GM21381 (cell line): ENCODE results near the gene TWIST1.
A peak's percentile ranks its signal among the peaks of the same experiment; 100 is the strongest.

Experiments used
- ATAC-seq: cut with Tn5 transposase; IDR thresholded peaks from one replicate; pipeline ENCODE4 v1.9.1; 2021; ENCODE audit warnings: mild to moderate bottlenecking, moderate library complexity; ENCODE audit not compliant: unreplicated experiment

TWIST1 gene

DNA sequence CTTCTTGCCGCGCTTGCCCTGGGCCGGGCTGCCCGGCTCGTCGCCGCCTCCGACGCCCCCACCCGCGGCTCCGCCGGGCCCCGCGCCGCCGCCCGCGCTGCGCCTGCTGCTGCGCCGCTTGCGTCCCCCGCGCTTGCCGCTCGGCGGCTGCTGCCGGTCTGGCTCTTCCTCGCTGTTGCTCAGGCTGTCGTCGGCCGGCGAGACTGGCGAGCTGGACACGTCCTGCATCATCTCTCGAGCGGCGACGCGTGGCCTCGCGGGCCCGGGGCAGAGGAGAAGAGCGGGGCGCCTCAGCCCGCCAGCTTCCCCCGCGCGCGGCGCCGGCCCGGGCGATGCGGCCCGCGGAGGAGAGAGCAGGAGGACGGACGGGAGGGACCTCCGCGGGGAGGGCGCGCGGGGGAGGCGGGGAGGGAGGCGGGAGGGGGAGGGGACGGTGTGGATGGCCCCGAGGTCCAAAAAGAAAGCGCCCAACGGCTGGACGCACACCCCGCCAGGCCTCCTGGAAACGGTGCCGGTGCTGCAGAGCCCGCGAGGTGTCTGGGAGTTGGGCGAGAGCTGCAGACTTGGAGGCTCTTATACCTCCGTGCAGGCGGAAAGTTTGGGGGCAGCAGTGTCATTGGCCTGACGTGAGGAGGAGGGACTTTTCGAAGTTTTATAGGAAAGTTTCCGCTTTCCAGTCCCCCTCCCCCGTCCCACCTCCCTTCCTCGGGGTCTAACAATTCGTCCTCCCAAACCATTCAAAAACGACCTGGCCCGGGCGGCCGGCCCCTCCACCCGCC, at the start of gene TWIST1:
TSS of gene TWIST1 (minus strand) at position 546 of the 779 bp plus-strand sequence. CDS start at position 231, 315 bp downstream.
- ATAC-seq, result peak; percentile 44

DNA sequence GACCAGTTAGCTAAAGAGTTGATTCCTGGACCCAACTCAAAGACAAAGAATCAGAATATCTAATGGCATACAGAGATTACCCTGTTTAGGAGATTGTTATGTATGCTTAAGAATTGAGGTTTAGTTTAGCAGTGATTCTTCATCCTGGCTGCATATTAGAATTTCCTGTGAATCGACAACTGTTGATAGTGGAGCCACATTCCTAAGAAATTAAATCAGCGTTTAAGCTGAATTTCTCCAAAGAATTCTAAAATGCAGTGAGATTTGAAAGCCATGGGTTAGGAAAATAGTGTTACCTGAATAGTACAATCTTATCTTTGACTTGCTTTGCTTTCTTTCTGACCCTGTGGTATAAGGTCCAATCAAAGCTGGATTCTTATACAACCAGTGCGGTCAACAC, 44.2 kb upstream of the TWIST1 start:
- ATAC-seq, result no peak

DNA sequence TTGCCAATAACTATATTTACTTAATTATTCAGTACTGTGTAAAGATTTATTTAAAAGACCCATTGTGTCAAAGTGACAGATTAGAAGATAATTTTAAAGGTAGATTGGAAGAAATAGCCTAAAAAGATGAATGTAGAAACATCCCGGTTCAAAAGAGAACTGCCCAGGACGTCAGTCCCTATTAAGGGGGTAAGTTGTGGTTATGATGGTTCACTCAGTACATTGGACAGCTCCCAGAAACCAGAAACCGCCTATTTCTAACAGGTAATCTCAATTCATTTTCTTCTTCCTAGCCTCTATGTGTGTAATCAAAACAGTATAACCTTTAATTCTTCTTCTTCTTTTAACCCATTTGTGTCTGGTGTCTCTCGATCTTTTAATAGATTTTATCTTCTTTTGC, 29.3 kb upstream of the TWIST1 start:
- ATAC-seq, result no peak

DNA sequence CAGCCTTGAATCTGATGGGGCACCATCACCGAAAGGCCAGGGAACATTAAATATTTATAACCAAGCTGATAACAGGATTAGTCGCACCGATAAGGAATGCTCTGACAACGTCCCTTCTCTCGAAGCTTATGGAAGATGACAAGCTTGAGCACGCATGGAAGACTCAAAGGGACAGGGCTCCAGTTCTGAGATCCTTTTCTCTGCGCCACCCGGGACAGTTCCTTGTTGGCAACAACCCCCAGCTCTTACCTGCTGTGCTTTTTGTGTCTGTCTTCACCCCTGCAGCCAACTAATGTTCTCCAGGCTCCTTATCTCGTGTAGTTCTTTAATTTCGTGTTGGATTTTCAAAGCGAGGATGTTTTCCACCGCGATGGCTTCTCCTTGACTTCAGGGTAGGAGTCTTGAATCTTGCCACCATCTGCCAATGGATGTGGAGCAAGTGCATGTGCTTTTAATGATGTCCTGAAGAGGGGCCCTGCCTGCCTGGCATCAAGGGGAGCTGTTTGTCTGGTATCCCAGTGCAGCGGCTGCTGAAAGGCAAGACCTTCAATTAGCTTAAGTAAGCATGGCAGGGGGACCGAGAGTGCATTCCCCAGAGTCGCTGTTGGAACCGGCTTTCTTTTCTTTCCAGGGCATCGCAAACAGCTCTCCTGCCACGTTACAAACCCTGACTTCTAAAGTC, 28.1 kb upstream of the TWIST1 start:
- ATAC-seq, result no peak

DNA sequence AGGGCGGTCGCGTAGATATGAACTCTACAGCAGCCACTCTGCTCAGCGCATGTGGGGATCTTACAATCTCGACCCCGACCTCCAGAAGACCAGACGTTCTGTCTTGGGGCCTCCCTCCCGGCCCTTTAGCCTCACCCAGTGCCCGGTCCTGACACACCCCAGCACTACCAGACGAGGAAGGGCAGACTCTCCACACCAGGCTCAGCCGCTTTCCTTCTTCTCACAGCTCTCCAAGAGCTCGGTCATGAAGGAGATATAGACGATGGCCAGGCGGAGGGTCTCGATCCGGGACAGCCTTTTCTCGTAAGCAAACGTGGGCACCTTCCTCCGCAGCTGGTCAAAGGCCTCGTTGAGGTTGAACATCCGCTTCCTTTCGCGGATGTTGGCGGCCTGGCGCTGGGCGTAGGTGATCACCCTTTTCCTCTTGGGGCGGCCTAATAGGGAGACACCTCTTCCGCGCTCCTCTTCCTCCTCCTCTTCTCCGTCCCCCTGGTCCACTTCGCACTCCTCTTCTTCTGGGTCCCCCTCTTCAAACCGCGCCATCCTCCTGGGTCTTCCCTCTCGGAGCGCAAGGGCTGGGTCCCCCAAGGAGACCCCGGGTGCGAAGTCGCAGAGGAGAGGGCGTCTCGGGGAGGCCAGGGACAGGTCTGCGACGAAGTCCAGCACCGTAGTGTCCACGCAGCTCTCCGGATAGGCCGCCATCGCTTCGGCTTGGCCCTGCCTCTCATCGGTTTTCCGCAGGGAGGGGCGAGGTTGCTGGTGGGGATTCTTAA, 27.4 kb upstream of the TWIST1 start, which contains the start of gene FERD3L:
TSS of gene FERD3L (minus strand) at position 761 of the 773 bp plus-strand sequence. CDS start at position 702, 59 bp downstream.
- no peak for ATAC-seq

DNA sequence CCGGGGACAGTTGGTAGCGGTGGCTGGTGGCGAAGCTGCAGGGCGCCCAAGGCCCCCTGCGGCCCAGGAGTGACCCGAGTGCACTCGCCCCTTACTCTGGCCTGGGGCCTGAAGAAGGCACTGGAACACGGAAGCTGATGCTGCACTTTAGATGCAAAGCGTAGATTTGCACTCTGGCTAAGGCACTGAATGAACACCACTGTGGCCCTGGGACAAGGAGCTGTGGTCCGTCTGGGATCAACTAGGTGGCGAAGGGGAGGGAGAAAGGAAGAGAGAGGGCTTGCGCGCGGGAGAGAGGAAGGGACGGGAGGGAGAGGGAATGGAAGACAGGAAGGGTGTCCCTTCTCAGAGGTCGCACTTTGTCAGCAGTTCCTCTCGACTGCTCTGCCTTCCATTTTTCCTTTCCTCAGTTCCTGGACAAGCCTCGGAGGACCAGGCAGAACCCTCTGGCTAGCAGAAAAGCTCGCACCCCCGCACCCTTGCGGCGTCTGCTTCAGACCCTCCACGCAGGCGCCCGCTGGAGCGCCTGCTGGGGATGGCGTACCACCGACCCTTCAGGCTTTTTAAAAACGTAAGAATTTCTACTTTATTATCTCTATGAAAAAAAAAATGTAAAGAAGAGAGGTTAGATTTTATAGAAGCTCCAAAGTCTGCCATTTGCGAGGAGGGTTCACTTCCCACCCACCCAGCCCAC, 26.6 kb upstream of the TWIST1 start:
- no peak for ATAC-seq

DNA sequence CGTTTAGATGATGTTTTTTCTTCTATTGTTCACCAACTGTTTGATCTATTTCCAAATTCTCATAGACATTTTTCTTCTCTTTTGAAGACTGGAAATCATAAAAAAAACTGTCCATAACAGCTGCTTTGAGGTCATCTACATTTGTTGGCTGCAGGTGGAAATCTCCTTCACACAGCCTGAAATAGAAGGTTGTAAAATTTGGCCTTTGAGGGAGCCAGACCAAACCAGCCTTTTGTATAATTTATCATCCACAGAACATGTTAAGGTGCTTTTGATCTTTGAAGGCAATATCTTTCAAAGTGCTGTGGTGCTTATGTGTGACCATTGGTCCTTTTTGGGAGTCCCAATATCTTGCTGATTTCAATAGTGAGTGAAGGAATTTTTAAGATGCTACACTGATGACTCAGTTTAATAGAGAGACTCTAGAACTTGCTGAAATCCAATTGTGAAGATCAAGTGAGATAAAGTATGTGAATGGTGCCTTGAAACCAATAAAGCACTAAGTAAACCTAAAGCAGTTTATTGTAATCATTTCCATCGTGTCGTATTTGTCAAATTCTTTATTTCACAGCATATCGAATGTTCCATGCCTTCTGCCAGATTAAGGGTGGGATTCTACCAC, 22.4 kb upstream of the TWIST1 start:
- no peak for ATAC-seq

DNA sequence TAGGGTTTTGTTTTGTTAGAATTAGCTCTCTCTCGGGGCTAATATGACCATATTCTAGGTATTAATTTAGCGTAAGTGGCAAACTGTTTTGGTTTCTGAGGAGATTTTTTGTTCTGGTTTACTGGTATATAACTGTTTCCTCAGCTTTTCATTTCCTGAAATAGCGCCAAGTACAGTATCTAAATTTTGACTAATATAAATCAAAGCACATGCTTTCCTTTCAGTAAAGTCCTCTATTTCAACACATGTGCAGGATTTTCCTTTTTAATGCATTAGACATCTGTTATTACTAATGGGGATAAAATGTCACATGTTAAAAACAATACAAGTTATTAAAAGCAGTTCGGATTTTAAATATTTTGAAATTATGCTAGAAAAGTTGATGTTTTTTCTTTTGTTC, 16.4 kb upstream of the TWIST1 start:
- ATAC-seq, result no peak

DNA sequence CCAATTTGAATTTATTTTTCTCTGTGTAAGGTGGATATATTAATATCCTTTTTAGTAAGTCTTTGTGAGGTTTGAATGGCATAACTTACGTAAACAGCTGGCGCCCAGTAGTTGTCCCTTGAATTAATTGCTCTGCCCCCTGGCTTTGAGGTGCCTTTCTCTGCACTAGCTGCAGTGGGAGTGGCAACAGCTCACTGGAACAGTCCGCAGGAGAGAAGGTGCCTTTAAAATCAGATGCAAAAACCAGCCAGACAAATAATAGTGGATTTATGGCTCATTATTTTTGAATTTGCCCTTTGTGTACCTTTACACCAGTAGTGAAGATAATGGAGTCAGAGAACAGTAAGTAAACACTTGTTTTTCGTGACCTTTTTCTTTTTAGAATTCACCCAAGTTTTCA, 16.0 kb upstream of the TWIST1 start:
- ATAC-seq, result no peak

DNA sequence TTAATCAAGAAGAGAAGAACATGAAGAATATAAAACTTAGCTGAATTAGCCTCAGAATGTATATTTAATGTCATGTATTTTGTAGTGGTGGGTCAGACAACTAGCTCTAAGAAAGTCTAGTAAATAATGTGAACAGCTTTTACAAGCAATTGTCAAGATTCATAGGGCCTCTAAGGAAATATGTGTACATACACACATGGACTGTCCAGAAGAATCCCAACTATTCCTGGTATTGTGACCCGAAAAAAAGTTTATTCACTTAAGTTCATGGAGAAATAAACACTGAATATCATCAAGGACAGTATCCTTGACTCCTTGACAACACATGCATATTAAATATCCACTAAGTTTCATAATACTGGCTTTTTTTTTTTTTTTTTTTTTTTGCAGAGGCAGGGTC, 11.4 kb upstream of the TWIST1 start:
- ATAC-seq, result no peak

DNA sequence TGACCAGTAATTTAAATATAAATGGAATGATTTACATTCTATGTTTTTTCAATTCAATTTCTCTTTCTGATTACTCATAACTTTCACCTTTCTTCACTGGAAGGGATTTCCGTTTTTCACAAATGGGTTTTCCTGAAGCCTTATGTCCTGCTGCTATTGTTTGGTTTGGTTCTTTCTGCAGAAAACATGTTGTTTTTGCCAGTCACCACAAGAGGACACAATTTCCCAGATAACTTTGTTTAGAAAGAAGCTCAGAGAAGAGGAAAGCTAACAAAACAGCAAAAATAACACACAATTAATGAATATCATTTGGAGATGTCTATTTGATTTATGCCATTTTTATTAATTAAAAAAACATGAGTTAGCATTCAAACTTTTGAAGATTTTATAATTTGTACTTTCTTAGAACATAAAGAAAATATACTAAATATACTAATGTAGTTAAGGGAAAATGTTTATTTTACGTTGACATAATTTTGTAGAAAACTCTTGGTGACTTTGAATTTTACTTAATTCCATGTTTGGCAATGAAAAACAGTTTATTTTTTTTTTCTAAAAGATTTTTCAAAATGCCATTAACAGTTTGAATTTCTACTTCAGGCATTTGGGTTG, 4.6 kb upstream of the TWIST1 start:
- no peak for ATAC-seq

DNA sequence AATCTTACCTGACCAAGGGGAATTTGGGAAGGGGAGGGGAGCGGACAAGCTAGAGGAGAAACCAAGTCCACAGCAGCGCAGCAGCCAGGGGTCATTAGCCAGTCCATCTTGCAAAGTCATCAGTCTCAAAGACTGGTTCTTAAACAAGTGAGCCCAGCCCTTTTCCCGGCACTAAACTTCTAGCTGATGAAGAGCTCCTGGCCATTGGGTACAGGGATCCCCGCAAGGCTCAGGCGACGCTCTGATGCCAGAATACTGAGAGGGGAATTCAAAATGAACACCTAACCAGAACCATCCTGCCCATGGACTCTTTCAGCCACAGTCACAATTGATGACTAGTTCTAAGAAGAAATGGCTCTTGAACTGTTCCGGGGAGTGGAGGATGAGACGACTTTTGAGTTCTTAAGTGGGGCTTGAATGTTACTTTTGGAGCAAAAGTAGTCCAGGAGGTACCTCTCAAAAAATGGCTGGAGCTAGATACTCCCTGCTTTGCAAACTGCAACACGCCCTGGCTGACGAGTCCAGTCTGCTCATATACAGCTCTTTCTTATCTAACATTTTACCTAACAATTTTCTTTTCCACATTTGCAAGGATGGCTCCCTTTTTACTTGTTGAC, 2.5 kb upstream of the TWIST1 start:
- ATAC-seq, result no peak

DNA sequence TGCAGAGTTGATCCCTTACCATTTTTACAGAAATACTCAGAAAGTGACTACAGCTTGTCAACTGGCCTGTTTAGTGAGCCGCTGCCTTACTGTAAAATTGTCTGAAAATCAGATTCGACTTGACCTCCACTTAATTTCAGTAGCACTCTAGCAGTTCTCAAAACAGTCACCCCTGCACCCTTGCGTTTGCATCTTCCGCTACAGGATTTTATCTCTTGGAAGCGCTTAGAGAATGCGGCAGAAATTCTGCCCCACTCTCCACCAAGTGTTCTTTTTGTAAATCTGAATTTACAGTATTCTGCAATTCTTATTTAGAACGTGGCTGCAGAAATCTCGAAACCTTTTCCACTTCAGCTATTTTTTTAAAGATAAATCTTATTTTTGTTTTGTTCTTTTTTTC, 1.9 kb upstream of the TWIST1 start:
- ATAC-seq, result no peak

DNA sequence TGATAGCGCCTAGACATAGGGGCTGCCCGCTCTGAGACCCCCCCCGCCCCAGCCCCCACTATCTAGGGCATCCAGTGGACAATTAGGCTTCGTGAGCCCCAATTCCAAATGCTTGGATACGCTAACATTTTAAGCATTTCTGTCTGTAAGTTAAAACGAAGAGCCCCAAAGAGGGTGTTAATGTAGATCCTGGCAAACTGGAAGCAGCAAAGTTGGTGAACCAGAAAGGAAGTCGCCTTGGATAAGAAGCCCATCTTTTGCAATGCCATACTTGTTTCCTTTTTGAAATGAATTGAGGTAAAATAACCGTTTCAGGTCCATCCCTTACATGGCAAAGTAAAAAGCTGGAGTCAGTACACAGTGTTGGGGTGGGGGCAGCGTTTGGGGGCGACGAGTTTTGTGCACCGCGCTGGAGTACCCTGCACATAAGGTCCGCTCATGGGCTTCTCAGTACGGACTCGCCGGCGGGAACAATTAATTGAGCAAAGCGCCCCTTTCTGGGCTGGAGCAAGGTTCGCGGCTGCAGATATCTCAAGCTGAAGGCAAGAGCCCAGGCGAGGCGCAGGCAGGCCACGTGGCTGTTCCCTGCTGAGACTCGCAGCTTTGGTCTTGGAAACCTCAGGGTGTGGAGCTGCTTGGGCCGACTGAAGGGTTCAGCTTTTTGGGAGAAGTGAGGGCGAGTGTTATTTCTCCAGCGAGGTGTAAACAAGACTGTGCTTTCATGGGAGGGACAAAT, 1.4 kb upstream of the TWIST1 start:
- no peak for ATAC-seq

DNA sequence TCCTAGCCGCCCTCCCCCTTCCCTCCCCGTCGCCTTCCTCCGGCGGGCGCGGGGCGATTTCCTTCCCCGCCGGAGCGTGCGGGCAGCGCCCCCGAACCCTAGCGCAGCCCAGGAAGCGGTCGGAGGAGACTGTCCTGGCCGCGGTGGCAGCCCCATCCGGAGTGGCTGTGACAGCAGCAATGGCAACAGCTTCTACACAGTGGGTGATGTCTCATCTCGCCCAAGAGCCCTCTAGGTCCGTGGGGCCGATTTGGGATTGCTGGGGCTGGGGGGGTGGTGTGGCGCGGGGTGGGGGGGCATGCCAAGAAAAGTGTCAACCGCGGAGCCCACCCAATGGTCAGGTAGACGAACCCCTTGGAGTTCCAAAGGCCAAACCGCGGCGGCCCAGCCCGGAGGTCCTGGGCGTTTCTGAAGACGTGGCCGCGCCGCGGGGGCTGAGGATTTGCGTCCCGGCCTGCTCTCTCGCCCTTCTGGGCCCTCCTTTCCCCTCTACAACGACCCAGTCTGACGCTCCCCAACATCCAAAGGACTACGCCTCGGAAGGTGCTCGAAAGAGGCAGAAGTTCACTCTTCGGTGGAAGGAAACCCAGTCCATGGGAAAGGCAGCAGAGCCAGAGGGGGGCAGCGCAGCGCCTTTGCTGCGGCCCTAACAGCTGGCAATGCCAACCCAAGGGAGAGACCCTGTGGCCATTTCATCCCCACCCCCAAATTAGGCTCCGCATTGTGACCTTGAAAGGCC, 603 bp upstream of the TWIST1 start:
- ATAC-seq, result no peak

DNA sequence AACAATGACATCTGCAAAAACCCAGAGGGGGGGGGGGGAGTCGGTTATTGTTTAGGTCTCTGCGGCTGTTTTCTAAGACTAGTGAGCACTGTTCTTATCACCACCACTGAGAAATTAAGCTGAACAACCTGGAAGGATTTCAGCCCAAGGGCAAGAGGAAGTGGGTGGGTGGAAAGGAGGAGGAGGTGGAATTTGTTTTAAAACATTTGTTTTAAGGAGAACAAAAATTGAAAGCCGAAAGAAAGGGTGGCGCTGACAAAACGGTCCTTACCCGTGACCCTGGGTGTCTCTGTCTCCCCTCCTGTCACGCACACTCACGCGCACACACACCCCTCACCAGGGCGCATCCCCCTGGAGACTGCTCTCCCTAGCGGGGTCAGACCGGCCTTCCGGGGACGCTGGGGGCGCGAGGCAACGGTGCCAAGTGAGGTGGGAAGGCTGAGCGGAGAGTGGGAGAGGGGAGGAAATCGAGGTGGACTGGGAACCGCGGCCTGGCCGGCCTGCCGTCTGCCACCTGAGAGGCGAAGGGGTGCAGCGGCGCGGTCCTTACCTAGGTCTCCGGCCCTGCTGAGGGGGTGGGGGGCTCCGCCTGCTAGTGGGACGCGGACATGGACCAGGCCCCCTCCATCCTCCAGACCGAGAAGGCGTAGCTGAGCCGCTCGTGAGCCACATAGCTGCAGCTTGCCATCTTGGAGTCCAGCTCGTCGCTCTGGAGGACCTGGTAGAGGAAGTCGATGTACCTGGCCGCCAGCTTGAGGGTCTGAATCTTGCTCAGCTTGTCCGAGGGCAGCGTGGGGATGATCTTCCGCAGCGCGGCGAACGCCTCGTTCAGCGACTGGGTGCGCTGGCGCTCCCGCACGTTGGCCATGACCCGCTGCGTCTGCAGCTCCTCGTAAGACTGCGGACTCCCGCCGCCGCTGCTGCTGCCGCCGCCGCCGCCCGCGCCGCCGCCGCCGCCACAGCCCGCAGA, 1.0 kb downstream of the TWIST1 start:
- no peak for ATAC-seq

DNA sequence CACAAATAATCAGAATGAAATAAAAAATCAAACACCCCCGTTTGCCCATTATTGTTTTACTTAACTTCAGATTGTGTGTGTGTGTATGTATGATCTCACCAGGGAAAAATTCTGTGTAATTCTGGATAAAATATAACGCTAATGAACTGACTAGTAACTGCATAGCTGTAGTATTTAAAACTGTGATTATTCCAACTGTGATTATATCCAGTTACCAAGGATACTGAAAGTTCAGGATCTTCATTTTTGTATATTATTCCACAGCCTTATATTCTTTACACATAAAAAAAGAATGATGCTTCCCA, 2.9 kb downstream of the TWIST1 start:
- no peak for ATAC-seq
